HG03354 (cell line): ENCODE data around the gene ACTBL2.
"Not testable (repeated sequence)": the region's sequence is repeated elsewhere in the genome, so short reads cannot be mapped to it uniquely, and the experiment has no call there.

Experiments
- ATAC-seq: cut with Tn5 transposase; IDR thresholded peaks from one replicate; pipeline ENCODE4 v1.9.1; 2021; ENCODE audit warnings: mild to moderate bottlenecking; ENCODE audit not compliant: unreplicated experiment, poor library complexity, severe bottlenecking

The ACTBL2 gene

GRCh38 chr5:57482671-57483106, at the start of gene ACTBL2:
TSS of gene ACTBL2 (minus strand) at chr5:57482811. CDS start at chr5:57482707, 104 bp downstream.
- no peak for ATAC-seq

GRCh38 chr5:57531333-57531732, 48.7 kb upstream of the ACTBL2 start:
- ATAC-seq, result peak; percentile 54

- ATAC-seq, result peak; percentile 65
Measured at GRCh38 chr5:57529864-57530263, 47.3 kb upstream of the ACTBL2 start.

- ATAC-seq, result no peak
Measured at GRCh38 chr5:57527870-57528269, 45.3 kb upstream of the ACTBL2 start.

- ATAC-seq, result no peak
Measured at GRCh38 chr5:57524348-57525060, 41.9 kb upstream of the ACTBL2 start.

GRCh38 chr5:57522477-57522876, 39.9 kb upstream of the ACTBL2 start:
- ATAC-seq, result not testable (repeated sequence)

GRCh38 chr5:57518415-57518814, 35.8 kb upstream of the ACTBL2 start:
- ATAC-seq, result not testable (repeated sequence)

- no peak for ATAC-seq
Measured at GRCh38 chr5:57517250-57517649, 34.6 kb upstream of the ACTBL2 start.

GRCh38 chr5:57513785-57514184, 31.2 kb upstream of the ACTBL2 start:
- no peak for ATAC-seq

GRCh38 chr5:57511321-57511720, 28.7 kb upstream of the ACTBL2 start:
- ATAC-seq, result no peak

GRCh38 chr5:57509501-57510260, 27.1 kb upstream of the ACTBL2 start:
- ATAC-seq, result no peak

GRCh38 chr5:57508211-57508610, 25.6 kb upstream of the ACTBL2 start:
- no peak for ATAC-seq

GRCh38 chr5:57505272-57506200, 22.9 kb upstream of the ACTBL2 start:
- ATAC-seq, result no peak

GRCh38 chr5:57504357-57504756, 21.7 kb upstream of the ACTBL2 start:
- ATAC-seq, result no peak

GRCh38 chr5:57503433-57503832, 20.8 kb upstream of the ACTBL2 start:
- ATAC-seq, result no peak

- no peak for ATAC-seq
Measured at GRCh38 chr5:57501414-57502201, 19.0 kb upstream of the ACTBL2 start.

GRCh38 chr5:57499262-57500050, 16.8 kb upstream of the ACTBL2 start:
- peak; percentile 95 for ATAC-seq

- ATAC-seq, result no peak
Measured at GRCh38 chr5:57497733-57498132, 15.1 kb upstream of the ACTBL2 start.
